HTERT RPE-1 (cell line): Measurements from ENCODE around the gene APBB2.

Experiments
- in situ Hi-C: fragments of 300-500 bp; cut with MboI; formaldehyde crosslinking; loops from 4 replicates; pipeline ENCODE4 v1.14.3; 2020; ENCODE audit warnings: low sequenced_read_pairs

Gene APBB2

GRCh38 chr4:41110050-41110449, 104.3 kb downstream of the APBB2 start:
- in situ Hi-C loops, result no loop called here

GRCh38 chr4:41108481-41108880, 105.9 kb downstream of the APBB2 start:
- in situ Hi-C loops, result no loop called here

GRCh38 chr4:41106694-41107419, 107.5 kb downstream of the APBB2 start:
- in situ Hi-C loops, result no loop called here

DNA sequence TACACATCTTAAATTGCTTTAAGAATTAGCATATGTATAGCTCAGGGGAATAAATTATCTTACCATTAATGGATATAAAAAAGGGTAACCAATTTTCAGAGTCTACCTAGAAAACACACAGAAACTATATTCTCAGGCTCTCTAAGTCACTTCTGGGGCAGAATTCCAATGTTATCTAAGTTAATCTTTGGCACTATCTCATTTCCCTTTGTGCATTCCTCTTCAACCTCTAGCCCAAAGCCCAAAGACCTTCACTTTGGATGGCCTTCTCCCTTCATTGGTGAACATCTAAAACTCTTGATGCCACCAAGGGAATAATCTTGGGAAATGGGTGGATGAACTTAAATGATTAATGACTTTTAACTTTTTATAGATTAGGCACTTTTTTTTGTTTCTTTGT, 108.3 kb downstream of the APBB2 start:
- in situ Hi-C loops, result no loop called here

DNA sequence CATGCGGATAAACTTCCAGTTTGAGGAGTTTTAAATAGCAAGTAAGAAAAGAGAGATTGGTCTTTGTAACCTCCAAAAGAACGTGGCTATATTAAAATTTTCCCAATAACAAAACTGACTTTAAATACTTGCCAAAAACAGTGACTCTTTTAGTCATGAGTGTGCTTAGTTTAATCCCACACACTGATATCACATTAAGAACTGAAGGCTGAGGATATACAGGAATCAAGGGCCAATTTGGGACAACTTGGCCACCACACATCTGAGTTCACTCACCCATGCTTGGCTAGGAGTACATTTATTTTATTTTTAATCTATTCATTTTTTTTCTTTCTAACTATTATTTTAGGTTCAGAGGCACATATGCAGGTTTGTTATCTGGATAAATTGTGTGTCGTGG, 110.2 kb downstream of the APBB2 start:
- in situ Hi-C loops, result no loop called here

- in situ Hi-C loops, result no loop called here
These were observed 110.7 kb downstream of the APBB2 start for GRCh38 chr4:41103657-41104056.

DNA sequence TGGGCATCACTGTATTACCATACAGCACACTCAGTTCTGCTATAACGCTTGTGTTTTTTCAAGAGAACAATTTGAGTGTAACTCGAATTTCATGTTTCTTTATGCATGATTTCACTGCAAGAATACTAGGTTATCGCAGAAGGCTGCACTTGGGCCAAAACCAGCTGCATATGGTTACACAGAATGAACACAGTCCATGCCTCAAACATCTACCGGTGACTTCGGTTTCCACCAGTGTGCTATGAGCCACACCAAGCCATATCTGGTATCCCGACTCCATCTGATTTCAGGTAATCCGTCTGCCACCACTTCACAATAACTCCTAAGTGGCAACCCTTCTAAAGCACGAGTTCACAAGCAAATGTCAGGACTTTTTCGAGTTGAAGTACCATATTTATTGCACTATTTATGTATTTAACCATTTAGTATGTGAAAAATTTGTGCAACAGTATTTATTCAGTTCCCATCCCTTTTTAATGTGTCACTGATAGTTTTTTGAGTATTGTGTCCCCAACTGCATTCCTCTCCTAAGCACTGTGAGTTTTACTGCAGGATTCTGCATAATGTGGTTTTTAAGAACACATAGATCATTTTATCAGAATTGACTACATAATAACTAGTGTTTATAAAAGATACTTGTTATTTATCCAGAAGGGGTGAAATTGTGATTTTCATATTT, 111.8 kb downstream of the APBB2 start:
- in situ Hi-C loops, result no loop called here

DNA sequence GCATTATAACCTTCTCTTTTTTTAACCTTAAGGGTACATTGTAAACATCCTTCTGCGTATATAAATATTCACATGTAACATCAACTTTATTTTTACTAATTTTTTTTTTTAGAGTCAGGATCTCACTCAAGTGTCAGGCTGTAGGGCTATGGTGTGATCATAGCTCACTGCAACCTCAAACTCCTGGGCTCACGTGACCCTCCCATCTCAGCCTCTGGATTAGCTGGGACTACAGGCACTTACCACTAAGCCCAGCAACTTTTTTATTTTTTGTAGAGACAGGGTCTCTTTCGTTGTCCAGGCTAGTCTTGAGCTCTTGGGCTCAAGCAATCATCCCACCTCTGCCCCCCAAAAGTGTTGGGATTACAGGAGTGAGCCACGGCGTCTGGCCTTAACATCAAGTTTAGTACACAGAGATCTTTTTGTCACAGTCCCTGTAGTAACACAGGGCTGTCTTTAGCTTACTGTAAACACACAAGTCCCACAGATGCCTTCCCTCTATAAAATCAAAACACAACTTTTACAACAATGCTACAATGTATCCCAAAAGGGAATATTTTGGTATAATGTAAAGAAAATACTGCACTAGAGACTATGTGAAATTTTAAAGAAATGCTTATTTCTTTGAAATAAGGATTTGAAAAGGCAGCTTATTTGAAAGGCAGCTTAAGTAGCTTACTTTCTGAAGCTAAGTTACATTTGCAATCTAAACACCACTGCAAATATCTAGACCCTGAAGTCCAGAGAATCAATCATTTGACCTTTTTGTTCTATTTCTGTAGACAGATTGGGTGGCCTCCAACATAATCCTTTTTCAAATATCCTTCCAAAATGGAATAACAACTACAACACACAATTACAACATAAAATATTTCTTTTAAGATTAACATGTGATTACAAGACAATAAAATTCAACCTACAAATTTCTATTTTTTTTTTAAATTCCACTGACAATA, 116.0 kb downstream of the APBB2 start:
- in situ Hi-C loops, result no loop called here

DNA sequence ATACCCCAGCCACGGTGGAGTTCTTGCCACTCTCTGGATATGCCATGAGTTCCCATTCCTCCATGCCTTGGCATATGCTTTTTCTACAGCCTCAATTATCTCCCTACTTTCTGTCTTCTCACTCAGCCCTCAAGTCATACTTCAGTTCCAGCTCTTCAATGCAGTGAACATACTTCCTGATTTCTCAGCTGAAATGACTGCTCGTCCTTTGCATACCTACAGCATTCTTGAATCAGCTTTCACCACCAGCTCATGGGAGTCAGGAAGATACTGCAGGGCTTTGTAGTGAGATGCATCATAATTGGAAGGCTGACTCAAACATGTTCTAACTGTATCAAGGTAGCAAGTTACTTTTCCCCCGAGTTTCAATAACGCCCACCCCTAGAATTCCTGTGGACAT, 118.4 kb downstream of the APBB2 start:
- in situ Hi-C loops, result no loop called here

- in situ Hi-C loops, result no loop called here
These were observed 119.0 kb downstream of the APBB2 start for GRCh38 chr4:41095192-41095872.

GRCh38 chr4:41092128-41092527, 122.2 kb downstream of the APBB2 start:
- in situ Hi-C loops, result no loop called here

DNA sequence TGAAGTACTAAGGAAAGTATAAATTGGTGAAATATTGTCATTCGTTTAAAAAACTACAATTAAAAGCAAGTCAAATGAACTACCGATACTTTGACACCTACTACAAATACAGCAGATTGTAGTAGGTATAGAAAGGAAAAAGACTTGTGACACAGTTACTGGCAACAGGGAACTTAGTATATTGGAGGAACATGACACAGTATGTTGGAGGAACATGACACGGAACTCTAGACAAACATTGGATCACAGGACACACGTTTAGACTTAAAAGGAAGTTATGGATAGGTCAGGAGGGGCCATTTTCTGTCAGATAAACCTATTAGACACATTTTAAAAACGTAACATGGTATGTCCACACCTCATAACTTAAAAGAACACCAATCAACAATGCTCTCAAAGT, 132.5 kb downstream of the APBB2 start:
- in situ Hi-C loops, result no loop called here

- in situ Hi-C loops, result no loop called here
These were observed 133.4 kb downstream of the APBB2 start for GRCh38 chr4:41080976-41081375.

- in situ Hi-C loops, result no loop called here
These were observed 134.3 kb downstream of the APBB2 start for GRCh38 chr4:41079881-41080560.

DNA sequence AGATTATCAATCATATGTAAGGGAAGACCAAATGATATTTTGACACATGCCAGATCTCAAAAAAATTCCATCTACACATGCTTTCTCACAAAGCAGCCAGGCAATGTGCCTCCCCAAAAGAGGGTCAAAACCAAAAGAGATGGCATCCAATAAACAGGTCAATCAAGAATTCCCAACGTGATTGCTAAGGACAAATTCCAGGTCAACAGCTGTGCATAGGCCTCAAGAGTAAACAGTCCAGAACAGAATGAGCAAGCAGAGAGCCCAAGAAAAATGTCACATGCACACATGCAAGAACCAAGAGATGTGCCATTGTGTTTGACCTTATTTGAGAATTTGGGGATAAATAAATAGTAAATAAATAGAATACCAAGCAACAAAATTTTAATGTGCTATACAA, 136.7 kb downstream of the APBB2 start:
- in situ Hi-C loops, result no loop called here

- in situ Hi-C loops, result no loop called here
These were observed 137.9 kb downstream of the APBB2 start for GRCh38 chr4:41076481-41076880.

- in situ Hi-C loops, result no loop called here
These were observed 140.1 kb downstream of the APBB2 start for GRCh38 chr4:41074215-41074614.

DNA sequence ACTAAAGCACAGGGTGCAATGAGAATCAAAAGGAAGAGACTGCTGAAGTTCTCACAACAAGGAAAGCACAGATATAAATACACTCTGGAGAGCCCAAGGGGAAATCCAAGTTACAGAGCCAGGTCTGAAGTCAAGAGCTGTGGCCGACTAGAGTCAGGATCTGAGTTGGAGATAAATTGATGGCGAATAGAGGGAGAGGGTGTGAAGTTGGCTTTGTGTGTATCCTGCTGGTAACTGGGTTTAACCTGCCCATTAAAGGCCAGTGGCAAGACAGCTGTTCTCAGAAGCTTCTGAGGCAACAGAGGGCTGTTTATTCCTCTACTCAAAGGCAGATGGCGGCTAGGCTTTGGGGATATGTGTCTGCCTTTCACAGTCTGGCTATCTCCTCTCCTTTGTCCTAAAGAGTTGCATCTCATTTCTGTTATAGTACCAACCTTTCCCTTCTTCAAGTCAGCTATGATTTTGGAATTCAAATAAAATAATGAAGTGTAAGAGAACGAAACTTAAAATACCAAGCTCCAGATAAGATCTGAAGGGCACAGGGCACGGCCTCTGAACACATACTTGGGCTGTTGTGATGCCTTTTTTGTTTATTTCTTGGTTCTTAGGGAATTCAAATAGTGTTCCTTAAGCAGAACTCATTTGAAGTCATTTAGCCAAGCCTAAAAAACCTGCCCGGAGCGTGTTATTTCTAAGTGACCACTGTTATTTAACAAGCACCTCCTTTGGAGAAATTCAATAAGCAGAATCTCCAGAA, 142.1 kb downstream of the APBB2 start:
- in situ Hi-C loops, result no loop called here

GRCh38 chr4:41070516-41071281, 143.6 kb downstream of the APBB2 start:
- in situ Hi-C loops, result no loop called here
